GM18868 (cell line): Measurements from ENCODE around the gene HOXC12.

Experiments used
- ATAC-seq: cut with Tn5 transposase; IDR thresholded peaks from one replicate; pipeline ENCODE4 v1.9.1; 2021; ENCODE audit warnings: mild to moderate bottlenecking, moderate library complexity; ENCODE audit not compliant: unreplicated experiment

HOXC12 gene

GRCh38 chr12:53982648-53983567, 28.2 kb downstream of the HOXC12 start:
- no peak for ATAC-seq

- no peak for ATAC-seq
These were observed 28.9 kb downstream of the HOXC12 start for GRCh38 chr12:53983568-53983949.

- no peak for ATAC-seq
These were observed 29.4 kb downstream of the HOXC12 start for GRCh38 chr12:53983950-53984572.

GRCh38 chr12:53984901-53985691, 30.4 kb downstream of the HOXC12 start, which contains the start of gene HOXC10:
HOXC10 (plus strand) TSS chr12:53985146; CDS start chr12:53985260, 114 bp downstream.
- peak; percentile 58 for ATAC-seq

- no peak for ATAC-seq
These were observed 30.9 kb downstream of the HOXC12 start for GRCh38 chr12:53985692-53985993.

- no peak for ATAC-seq
These were observed 31.4 kb downstream of the HOXC12 start for GRCh38 chr12:53985994-53986685.

GRCh38 chr12:53986686-53987483, 32.2 kb downstream of the HOXC12 start:
- ATAC-seq, result no peak

GRCh38 chr12:53987787-53988230, 33.1 kb downstream of the HOXC12 start:
- ATAC-seq, result no peak

- no peak for ATAC-seq
These were observed 34.0 kb downstream of the HOXC12 start for GRCh38 chr12:53988541-53989226.

GRCh38 chr12:53989227-53990113, 34.8 kb downstream of the HOXC12 start:
- no peak for ATAC-seq

- ATAC-seq, result no peak
These were observed 35.8 kb downstream of the HOXC12 start for GRCh38 chr12:53990311-53991076.

GRCh38 chr12:53991077-53991460, 36.4 kb downstream of the HOXC12 start:
- no peak for ATAC-seq

GRCh38 chr12:53992377-53992889, 37.7 kb downstream of the HOXC12 start:
- ATAC-seq, result no peak

- no peak for ATAC-seq
These were observed 38.7 kb downstream of the HOXC12 start for GRCh38 chr12:53993162-53994008.

- ATAC-seq, result no peak
These were observed 39.2 kb downstream of the HOXC12 start for GRCh38 chr12:53994009-53994263.

- ATAC-seq, result no peak
These were observed 39.7 kb downstream of the HOXC12 start for GRCh38 chr12:53994264-53995001.
